GM12872 (cell line): ENCODE results near the gene PSMA6.

ENCODE experiments used
- TF ChIP-seq, protein P1 (sequence below): IDR thresholded peaks from 3 replicates; pipeline ENCODE4 v1.5.1; 2011; ENCODE audit warnings: low read depth, mild to moderate bottlenecking, low read length, moderate library complexity; ENCODE audit not compliant: insufficient read depth

Gene PSMA6

GRCh38 chr14:35305633-35306032, 13.5 kb downstream of the PSMA6 start:
- TF ChIP-seq, protein P1, sequence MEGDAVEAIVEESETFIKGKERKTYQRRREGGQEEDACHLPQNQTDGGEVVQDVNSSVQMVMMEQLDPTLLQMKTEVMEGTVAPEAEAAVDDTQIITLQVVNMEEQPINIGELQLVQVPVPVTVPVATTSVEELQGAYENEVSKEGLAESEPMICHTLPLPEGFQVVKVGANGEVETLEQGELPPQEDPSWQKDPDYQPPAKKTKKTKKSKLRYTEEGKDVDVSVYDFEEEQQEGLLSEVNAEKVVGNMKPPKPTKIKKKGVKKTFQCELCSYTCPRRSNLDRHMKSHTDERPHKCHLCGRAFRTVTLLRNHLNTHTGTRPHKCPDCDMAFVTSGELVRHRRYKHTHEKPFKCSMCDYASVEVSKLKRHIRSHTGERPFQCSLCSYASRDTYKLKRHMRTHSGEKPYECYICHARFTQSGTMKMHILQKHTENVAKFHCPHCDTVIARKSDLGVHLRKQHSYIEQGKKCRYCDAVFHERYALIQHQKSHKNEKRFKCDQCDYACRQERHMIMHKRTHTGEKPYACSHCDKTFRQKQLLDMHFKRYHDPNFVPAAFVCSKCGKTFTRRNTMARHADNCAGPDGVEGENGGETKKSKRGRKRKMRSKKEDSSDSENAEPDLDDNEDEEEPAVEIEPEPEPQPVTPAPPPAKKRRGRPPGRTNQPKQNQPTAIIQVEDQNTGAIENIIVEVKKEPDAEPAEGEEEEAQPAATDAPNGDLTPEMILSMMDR: no peak

- TF ChIP-seq, protein P1: no peak
Observed at GRCh38 chr14:35306114-35306513, 13.9 kb downstream of the PSMA6 start.

DNA sequence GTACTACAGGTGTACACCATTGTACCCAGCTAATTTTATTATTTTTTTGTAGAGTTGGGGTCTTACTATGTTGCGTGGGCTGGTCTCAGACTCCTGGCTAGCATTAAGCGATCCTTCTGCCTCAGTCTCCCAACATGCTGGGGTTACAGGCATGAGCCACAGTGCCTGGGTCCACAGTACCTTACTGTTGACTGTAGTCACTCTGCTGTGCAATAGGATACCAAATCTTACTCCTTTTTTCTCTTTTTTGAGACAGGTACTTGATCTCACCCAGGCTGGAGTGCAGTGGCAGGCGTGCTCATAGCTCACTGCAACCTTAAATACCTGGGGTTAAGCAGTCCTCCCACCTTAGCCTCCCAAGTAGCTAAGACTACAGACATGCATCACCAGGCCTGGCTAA, 25.6 kb downstream of the PSMA6 start:
- TF ChIP-seq, protein P1: no peak

DNA sequence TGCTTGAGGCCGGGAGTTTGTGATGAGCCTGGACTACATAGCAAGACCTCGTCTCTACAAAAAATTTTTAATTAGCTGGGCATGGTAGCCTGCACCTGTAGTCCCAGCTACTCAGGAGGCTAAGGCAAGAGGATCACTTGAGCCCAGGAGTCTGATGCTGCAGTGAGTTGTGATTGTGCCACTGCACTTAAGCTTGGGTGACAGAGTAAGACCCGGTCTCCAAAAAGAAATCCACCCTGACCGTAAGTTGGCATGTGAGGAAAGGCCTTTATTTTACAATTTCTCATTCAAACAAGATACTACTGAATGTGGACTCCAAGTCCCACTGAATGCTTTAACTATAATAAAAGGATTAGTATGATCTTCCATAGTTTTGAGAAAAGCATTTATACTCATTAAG, 27.3 kb downstream of the PSMA6 start:
- TF ChIP-seq, protein P1: no peak

DNA sequence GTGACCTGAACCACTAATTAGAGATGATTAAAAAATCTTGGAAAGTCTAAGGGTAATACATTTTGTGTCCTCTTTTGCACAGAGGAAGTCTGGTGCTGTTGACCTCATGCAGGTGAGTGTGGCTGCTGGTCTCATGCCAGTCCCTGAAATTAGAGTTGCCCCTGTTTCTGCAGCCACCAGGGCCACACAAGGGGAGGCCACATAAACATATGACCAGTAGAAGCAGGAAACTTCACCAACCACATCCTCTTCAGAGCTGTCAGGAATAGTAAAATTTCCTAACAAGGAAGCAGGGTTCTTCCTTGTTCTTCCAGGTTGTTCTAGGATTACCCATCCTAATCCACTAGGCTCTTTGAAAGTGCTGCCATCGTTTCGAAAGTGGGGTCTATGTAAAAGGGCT, 28.3 kb downstream of the PSMA6 start:
- TF ChIP-seq, protein P1: no peak

DNA sequence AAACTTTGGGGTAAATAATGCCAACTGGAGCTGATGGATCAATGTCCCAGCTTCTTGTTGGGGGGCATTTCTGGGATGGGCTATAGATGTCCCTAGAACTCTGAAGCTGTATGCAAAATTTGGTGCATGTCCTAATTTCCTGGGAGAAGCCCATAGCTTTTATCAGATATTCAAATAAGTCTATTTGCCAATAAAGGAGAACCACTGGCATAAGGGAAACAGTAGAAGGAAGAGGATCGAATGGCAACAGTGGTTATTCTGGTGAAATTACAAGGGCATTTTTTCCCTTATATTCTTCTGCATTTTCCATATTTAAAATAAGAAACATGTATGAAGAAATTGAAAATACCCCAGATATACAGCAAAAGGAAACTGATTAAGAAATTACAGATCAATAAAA, 34.2 kb downstream of the PSMA6 start:
- TF ChIP-seq, protein P1: no peak

DNA sequence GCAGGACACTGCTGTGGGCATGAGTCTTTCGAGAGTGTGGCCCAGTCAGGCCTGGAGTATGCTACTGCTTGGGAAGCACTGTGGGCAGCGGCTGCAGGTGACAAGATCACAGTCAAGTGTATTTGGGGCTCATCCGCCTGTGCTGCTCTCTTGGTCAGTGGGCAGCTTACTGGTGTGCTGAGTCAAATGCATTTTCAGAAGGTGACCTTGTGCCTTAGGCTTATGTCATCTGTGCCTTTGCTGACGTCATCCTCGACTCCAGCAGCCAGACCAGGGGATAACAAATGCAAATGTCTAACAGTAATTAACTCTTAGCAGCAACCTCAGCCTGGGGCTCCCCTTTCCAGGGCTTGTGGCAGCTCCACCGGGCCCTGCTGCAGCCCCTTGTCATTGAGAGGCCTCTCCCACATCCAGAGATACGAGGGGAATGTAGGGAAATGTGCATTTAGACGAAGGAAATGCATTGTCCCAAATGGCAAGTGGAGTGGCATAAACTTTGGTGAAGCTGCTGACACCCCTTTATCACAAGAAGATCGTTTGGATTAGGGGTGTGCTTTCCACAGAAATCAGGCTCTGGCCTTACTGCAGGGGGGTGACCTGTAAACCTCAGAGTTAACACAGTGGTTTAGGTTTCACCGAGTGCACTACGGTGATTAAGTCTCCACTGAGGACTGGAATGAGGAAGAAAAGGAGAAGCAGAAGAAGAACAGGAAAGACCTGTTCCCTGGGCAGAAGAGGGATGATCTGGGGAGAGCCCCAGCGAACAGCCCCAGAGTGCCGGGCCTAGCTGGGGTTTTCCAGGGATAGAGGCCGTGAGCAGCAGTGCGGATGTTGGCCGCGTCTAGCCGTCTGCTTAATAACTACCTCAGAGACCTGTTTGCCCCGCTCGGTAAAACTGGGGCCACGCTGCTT, 39.7 kb downstream of the PSMA6 start:
- TF ChIP-seq, protein P1: no peak
